NCI-H2029 (cell line): Measurements from ENCODE around the gene NPHP4.
"Not testable (repeated sequence)": the region's sequence is repeated elsewhere in the genome, so short reads cannot be mapped to it uniquely, and the experiment has no call there.

Experiments used
- DNase-seq: peaks from one replicate; lab custom pipeline; 2025; lab: John Stamatoyannopoulos, UW

The NPHP4 gene

GRCh38 chr1:5933676-5934057, 58.6 kb downstream of the NPHP4 start:
- DNase-seq: no peak

GRCh38 chr1:5933050-5933449, 59.2 kb downstream of the NPHP4 start:
- DNase-seq: no peak

DNA sequence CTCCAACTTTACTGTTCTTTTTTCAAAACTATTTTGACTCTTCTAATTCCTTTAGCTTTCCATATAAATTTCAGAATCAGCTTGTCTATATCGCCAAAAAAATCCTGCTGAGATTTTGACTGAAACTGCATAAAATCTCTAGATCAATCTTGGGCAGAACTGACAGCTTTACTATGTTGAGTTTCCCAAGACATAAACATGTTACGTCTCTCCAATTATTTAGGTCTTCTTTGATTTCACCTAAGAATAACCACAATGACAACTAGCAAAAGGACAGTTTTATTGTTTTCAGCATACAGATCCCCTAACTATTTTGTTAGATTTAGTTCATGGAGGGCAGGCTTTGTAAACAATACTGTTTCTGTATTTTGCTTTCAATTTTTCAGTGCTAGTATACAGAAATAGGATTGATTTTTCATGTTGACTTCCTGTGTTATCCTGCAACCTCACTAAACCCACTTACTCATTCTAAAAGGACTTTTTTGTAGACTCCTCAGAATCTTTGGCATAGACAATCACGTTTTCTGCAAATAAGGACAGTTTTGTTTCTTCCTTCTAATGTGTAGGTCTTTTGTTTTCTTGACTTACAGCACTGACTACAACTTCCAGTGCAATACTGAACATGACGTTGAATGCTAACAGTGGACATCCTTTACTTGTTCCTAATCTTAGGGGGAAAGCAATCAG, 63.4 kb downstream of the NPHP4 start:
- no peak for DNase-seq

DNA sequence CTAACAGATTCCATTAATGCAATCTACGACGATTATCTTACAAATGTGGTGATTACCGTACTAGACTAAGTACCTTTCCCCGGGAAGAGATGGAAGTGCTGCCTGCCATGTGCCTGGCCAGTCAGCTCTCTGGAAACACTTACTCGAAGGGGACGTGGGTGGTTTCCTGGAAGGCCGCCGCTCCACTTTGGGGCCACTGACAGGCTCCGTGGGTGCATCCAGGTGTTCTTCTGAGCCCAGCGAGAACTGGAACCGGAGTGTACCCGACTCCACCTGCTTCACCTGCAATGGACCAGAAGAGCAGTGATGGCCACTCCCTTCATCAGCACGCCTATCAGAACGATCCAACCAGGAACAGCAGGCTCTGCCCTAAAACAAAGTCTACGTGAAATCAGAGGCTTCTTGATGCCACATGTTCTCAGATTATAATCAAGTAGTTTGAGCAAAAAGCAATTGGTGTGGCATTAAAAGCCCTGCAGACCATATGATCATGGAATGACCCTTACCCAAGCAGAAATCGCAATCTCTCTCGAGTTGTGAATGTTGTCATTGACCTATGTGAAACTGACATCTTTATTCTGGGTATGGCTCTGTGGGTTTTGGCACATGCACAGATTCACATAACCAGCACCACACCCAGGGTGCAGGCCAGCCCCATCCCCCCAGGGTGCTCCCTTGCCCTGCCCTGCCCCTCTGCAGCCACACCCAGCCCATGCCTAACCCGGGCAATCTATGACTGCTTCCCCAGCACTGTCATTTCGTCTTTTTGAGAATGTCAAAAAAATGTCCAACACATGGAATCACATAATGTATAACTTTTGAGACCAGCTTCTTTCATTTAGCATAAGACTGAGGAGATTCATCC, 64.5 kb downstream of the NPHP4 start:
- DNase-seq: no peak

DNA sequence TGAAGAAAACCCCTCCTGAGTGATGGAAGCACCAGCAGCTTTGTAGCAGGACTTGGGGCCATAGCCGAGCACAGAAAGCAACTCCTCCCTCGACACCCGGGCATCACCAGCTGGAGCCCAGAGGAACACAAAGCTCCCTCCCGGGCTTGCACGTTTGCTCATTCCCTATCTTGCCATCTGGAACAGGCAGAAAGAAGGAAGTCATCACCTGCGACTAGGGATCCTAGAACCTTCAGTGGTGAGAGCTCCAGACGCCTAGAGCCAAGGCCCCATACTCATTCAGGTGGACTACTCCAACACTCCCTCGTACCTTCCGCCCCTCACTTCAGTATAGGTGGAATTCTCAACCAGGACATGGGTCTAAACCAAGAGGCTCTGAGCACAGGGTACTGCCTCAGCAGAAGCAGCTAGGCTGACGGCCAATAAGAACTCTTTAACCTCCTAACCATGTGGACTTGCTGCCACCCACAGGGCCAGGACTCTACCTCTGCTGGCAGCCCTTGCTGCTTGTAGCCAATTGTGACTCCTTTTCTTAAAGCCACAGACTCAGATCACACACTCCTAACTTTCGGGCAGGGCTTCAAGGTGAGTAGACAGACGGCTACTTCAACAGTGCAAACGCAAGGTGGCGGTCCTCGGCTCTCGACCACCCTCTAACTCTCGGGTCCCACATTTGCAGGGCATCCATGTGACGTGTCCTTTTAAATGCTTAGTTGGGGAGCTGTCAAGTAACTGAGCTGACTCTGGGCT, 65.4 kb downstream of the NPHP4 start:
- no peak for DNase-seq

DNA sequence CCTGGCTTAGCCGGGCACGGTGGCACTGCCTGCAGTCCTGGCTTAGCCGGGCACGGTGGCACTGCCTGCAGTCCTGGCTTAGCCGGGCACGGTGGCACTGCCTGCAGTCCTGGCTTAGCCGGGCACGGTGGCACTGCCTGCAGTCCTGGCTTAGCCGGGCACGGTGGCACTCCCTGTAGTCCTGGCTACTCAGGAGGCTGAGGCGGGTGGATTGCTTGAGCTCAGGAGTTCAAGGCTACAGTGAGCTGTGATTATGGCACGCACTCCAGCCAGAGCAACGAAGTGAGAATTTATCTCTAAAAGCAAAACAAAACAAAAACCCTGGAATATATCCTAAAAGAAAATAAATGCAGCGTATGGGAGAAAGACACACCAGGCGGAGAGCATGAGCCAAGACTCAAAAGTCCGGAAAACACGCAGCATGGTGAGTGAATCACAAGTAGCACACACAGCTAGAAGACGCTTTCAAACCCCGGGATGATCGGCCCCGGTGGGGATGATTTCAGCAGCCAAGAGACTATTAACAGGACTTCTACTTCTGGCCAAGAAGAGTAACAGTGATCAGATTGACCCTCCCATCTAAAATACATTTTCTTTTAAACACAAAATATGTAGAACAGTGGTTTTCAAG, 69.4 kb downstream of the NPHP4 start:
- not testable (repeated sequence) for DNase-seq

DNA sequence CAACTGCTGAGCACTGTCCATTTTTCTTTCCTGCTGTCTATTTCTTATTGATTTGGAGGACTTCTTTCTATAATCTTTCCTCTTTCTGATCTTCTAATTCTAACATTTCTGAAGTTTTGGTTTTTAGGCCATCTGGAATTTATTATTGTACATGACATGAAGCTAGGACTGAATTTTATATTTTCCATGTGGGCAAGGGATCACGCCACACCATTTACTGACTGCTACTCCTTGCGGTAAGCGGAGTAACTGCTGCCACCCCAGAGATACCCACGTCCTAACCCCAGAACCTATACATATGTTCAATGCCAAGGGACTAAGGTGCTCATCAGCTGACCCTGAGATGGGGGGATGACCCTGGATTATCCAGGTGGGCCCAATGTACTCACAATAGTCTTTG, 70.6 kb downstream of the NPHP4 start:
- no peak for DNase-seq

- DNase-seq: no peak
Measured at GRCh38 chr1:5921129-5921528, 71.1 kb downstream of the NPHP4 start.

- no peak for DNase-seq
Measured at GRCh38 chr1:5920201-5920600, 72.0 kb downstream of the NPHP4 start.

DNA sequence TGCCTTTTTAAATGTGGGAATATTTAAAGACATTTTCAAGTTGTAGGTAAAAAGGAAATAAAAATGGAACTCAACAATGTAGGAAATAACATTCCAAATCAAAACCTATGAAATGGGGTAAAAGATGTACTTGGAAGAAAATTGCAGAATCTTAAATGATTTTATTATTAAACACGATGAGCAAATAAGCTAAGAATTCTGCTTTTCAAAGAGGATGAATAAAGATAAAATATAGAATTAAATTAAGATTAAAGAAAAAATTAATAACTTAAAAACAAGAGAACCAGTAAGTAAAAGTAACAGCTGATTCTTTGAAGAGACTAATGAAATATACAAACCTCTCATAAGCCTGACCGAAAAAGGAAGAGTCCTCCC, 74.0 kb downstream of the NPHP4 start:
- no peak for DNase-seq

GRCh38 chr1:5917591-5918274, 74.5 kb downstream of the NPHP4 start:
- no peak for DNase-seq

DNA sequence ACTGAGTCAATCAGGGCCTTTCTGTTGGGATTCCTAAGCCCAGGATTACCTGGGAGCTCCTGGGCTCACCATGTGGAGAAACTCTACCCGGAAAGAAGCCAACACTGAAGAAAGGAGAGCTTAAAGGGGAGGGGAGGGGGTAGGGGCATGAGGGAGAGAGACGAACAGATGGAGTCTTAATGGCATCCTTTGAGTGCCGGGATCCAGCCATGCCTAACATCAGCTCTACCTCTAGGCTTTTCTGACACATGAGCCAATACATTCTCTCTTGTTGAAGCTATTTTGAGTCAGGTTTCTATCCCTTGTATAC, 75.0 kb downstream of the NPHP4 start:
- no peak for DNase-seq

DNA sequence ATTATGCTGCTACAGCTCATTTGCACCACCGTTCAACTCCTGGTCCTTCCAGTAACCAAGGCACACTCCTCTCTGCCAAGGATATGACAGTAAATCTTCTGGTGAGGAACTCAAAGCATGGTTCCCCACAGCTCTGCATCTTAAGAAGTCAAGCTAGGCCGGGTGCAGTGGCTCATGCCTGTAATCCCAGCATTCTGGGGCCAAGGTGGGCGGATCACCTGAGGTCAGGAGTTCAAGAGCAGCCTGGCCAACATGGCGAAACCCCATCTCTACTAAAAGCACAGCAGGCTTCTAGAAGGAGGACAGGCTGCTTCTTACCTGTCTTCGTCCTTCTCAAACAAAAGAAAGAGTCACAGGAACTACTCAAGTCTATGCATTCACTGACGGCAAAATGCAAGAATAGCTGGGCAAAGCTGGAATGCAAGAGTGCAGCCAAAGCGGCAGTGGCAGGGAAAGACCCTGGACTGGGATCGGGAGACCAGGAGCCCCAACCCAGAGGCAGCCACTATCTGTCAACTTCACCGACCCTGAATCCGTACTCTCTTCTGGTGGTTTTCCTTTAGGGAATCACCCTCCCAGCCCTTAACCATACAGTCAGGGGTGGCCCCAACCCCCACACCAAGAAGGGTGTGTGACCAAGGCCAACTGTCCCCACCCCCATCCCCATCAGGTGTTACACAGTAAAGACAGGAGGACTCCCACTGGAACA, 75.5 kb downstream of the NPHP4 start:
- DNase-seq: no peak

- DNase-seq: no peak
Measured at GRCh38 chr1:5915587-5916571, 76.3 kb downstream of the NPHP4 start.

DNA sequence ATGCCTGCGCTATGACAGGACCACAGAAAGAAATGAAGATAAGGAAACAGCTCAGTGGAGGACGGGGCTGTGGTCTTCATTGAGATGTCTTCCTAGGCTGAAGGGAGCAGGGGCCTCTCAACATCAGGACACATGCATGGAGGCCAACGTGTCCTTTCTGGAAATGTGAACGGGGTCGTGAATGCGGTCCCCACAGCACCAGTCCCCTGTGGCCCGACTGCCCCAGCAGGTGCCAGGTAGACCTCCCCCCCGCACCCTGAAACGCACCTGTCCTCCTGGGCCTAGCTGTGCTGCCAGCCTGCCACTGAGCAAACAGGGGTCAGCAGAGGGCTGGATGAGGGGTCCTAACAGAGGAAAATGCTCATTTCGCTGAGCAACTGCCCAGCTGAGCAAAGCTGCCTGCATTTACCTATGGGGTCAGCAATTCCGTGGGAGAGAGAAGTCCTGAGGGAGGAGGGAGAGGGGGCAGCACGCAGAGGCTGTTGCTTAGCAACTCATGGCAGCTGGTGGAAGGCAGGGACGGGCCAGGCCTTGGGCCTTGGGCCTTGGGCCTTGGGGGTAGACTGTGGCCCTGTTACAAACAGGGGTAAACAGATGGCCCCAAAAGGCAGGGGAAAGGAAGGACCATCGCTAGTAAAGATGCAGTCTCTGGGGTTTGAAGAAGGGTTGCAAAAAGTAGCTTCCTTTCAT, 77.4 kb downstream of the NPHP4 start:
- no peak for DNase-seq

- DNase-seq: no peak
Measured at GRCh38 chr1:5913876-5914275, 78.3 kb downstream of the NPHP4 start.

DNA sequence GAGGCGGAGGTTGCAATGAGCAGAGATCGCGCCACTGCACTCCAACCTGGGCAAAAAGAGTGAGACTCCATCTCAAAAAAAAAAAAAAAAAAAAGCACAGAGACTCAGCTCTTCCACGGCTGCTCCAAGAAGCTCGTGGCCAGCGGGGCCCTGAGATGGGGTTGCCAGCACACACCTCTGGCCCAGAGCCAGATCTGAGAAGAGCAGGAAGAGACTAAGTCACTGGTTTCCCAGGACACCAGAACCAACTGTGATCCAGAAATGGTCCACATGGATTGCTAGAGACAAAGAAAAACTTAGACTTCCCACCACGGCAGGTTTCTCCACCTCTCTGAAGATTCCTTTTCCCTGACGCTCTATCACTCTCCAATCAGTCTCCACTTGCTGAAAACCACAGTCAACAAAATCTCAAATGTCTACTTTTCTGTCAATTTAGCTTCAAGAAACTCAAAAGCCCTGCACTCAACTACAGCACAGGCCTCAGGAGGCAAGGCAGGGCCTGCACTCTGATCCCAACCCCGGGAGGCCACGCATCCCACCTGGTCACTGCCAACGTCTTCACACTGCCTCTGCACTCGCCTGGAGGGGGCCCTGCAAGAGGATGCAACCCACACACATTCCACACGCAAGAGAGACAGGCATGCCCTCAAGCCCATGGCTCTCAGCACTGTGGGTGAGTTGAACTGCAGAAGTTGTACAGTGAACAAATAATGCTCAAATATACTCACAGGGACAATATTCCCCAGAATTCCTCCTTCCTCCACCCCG, 79.0 kb downstream of the NPHP4 start:
- DNase-seq: no peak

- DNase-seq: no peak
Measured at GRCh38 chr1:5911871-5912271, 80.4 kb downstream of the NPHP4 start.

DNA sequence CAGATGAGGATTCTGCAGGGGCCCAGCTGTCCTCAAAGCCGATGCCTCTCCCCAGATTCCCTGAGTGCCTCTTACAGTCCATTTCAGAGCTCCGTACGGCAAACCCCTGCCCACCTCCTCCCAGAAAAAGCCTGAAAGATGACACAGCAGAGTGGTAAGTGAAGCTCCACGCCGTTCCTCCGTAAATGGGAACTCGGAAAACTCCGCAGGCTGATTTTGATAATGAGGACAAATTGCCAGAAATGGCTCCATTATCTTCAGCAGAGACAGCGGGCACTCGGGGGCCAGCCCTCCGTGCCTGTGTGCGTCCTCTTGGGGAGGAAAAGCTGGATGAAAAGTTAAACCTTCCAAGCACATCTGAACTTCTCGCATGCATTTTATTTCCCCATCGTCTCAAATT, 81.1 kb downstream of the NPHP4 start:
- no peak for DNase-seq
